ENCODE data around the gene SMOC2.
"Not testable (repeated sequence)": the region's sequence is repeated elsewhere in the genome, so short reads cannot be mapped to it uniquely, and the experiment has no call there.

Gene SMOC2

DNA sequence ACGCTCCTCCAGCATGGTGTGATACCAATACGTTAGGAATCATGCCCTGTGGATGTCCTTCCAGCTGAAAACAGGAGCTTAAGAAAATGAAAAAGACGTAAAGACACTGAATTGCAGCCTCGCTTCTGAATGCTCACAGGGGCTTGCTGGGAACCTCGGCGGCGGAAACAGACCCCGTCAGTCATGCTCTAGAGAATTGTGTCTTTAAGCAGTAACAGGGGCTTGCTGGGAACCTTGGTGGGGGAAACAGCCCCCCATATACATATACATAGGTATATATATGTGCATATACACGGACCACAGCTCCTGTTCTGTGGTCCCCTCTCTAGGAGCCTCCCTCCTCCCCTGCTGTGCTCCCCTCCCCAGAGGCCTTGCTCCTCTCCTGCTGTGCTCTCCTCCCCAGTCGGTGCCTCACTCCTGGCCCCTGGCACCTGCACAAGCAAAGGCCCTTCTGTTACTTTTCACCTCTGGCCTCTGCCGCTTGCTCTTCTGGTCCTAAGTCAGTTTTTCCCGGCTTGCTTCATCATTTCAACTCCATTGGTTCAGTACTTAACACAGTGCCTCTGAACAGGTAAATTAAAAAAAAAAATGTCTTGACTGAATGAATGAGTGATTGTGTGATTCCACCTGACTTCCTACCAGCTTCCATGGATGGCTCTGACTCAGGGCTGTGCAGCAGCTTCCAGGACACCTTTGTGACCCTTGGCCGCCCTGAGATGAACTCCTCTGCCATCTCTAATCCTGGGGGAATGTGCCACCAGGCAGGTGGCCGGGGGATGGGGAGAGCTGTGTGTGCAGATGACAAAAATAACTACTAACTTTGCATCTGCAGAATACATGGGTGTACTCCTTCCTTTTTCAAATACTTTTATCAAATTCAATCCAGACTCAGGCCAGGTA, 246.1 kb downstream of the SMOC2 start:
- DNase-seq (ENCODE audit: low read depth): no peak

DNA sequence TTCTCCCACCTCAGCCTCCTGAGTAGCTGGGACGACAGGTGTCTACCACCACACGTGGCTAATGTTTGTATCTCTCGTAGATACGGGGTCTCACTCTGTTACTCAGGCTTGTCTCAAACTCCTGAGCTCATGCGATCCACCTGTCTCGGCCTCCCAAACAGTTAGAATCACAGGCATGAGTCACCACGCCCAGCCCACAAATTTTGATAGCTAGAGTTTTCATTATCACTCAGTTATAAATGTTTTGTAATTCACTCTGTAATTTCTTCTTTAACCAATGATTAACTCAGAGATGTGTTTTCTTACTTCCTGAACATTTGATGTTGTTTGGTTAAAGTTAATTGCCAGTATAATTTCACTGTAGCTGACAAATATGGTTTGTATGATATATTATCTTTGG, 249.3 kb downstream of the SMOC2 start:
- no peak for DNase-seq (ENCODE audit: low read depth)

DNA sequence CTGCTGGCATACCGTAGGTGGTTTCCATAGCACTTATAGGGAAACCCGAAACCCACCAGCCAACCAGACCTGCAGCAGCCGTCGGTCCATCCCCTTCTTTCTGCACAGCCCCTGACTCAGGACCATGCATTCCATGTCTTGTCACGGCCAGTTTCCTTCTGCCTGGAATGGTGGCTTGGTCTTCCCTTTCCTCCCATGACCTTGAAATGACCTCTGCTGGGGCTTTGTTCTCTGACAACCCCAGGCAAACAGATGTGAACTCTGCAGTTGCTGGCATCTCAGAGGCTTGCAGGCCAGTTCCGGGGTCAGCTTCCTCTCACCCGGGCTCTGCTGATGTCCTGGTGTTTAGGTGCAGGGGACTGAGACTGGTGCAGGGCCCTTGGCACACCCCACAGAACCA, 250.8 kb downstream of the SMOC2 start:
- no peak for DNase-seq (ENCODE audit: low read depth)

DNA sequence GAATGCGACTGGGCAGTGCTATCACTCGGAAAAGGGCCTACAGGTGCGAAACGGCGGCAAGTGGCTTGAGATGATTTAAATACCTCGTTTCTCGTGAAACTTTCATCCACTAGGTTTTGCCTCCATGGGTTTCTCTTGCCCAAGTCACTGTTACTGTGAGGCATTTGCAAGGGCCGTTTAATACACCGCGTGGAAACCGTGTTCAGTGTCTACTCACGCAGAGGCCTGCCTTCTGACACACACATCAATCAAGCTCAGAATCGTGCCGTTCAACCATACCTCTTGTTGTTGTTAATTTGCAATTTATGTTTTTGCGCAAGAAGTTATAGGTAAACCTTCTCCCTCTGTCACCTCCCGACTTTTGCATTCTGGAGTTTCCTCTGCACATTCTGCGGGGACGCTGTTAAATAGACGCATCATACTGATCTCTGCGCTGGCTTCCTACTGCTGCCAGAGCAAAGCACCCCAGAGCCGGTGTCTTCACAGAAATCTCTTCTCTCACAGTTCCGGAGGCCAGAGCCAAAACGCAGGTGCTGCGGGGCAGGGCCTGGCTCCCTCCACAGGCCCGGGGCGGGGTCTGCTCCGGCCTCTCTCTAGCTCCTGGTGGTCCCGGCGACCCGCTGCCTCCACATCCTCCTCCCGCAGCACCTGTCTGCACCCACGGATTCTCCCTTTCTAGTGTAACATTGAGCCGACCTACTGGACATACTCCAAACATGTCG, 251.4 kb downstream of the SMOC2 start:
- DNase-seq (ENCODE audit: low read depth): no peak

DNA sequence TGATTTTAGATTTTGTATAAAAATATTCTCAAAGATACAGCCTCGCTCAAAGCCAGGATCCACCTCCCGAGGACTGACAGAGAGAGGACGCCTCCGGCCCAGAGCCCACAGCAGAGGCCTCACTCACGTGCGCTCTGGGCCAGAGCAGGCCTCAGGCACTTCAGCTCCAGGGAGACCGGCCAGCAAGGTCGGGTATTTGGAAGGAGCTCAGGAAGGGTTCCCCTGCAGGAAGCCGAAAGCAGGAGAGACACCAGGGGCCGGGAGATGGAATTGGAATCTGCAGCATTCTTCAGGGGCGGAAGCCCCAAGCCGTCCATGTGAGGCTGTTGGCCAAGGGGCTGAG, 251.9 kb downstream of the SMOC2 start:
- DNase-seq (ENCODE audit: low read depth): not testable (repeated sequence)

DNA sequence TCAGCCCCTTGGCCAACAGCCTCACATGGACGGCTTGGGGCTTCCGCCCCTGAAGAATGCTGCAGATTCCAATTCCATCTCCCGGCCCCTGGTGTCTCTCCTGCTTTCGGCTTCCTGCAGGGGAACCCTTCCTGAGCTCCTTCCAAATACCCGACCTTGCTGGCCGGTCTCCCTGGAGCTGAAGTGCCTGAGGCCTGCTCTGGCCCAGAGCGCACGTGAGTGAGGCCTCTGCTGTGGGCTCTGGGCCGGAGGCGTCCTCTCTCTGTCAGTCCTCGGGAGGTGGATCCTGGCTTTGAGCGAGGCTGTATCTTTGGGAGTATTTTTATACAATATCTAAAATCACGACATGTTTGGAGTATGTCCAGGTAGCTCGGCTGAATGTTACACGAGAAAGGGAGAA, 253.8 kb downstream of the SMOC2 start:
- DNase-seq (ENCODE audit: low read depth): not testable (repeated sequence)

DNA sequence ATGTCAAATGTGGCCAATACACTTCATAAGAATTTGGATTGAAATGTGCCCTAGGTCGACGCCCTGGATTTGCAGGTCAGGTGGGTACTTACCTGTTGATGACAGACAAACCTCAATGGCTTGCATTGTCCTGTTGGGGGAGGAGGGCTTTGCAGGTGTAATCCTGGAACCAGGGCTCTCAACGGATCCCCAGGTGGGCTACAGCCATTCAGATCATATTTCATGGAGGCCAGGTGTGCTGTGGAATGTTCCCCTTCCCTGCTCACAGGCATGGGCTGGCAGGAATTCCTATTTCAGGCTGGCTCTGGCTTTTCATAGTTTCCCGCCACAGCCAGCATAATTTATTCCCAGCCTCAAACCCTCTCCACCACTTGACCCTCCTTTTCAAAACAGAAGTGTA, 254.7 kb downstream of the SMOC2 start:
- DNase-seq (ENCODE audit: low read depth): no peak

DNA sequence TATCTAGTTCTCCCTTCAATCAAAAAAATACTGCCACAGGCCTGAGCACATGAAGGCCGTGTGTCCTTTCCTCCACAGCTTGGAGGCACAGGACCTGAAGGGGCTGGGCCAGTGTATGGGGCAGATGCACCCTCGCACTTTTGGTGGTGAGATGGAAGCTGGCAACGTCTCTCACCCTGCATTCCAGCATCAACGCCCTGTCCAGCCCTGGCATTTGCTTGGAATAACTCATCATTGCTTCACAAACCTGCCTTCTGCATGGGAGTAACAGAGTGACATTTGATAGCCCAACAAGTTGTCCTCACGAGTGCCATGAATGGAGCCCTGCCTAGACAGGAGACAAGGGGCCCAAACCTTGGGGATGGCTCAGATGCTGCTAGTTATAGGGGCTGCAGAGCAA, 257.9 kb downstream of the SMOC2 start:
- DNase-seq (ENCODE audit: low read depth): no peak

DNA sequence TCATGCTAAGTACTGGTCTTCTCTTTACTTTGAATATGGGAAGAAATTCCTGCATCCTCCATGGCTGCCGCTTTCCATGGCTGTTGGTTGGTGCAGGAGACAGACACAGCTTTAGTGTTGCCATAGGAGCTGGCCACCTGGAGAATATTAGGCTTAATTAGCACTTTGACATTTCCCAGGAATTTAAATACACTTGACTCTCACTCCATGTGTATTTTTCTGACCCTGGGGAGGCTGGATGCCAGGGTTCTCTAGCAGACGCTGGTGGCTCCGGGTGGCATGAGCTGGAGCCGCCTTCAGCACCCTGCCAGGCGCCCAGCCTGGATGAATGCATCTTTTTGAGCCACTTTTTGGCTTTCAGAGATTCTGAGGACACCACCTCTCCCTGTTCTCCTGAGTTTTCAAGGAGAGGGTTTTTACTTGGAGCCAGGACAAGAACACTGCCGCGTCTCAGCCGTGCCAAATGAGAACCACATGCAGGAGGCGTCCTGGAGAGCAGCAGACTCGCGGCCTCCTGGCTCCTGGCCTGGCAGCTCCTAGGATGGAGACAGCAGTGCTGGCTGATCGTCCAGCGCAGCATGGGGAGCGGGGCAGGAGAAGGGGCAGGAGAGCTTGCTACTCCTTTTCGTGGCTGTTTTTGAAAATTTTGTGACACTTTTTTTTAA, 258.8 kb downstream of the SMOC2 start:
- no peak for DNase-seq (ENCODE audit: low read depth)

DNA sequence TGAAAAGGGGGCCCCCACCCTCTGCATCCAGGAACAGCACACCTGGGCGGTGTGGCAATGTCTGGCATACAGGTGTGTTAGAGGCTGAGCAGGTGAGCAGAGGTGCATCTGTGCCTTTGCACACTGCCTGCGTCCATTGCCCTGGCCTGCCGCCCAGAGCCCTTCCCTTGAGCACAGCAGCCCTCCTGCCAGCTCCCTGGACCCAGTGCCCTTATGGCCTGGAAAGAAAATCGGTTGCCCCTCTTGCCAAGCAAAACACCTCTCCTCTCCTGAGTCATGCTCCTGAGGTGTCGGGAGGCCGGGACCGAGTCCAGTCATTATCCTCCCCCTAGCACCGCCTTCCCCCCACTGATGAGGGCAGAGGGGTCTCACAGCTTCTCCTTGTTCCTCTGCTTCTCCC, 259.9 kb downstream of the SMOC2 start:
- DNase-seq (ENCODE audit: low read depth): no peak

DNA sequence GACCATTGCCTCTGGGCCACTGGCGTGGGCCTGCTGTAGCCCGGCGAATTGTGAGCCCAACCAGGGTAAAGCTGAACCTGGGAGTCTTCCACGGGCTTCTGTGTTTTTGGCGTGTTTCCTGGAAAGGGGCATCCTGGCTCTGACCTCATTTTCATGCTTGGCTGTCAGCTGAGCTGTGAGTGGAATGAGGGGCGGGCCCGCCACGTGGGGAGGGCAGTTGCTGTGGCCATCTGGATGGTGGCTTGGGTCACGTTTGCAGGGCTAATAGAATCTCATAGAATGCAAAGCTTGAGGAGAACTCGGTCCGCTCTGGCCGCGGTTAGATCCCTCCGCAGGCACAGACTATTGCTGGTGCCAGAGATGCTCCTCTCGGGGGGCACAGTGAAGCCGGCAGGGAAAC, 263.0 kb downstream of the SMOC2 start:
- no peak for DNase-seq (ENCODE audit: low read depth)

DNA sequence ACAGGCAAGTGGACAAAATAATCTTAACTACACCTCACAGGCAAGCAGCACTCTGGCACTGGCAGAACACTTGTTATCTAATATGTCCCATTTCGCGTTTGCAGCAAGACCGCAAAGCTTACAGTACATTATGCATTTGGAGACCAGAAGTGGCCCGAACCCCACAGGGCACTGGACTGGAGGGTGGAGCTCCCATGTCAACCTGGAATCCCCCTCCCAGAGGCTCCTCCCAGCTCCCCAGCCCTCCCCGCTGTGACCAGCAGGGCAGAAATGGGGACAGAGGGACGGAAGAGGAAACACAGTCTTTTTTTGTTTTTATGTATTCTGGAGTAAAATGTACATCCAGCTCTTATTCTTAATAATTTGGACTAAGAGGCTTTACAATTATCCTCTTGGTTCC, 263.7 kb downstream of the SMOC2 start:
- DNase-seq (ENCODE audit: low read depth): no peak

DNA sequence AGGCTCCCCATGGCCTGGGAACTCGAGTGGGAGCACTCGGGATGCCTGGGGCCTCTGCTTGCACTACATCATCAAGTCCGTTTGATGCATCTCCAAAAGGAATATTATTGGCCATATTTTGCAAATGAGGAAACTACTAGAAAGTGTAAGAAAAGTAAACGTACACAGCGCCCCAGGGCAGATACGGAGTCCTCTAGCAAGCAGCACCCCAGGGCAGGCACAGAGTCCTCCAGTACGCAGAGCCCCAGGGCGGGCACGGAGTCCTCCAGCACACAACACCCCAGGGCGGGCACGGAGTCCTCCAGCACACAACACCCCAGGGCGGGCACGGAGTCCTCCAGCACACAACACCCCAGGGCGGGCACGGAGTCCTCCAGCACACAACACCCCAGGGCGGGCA, 264.3 kb downstream of the SMOC2 start:
- DNase-seq (ENCODE audit: low read depth): not testable (repeated sequence)

DNA sequence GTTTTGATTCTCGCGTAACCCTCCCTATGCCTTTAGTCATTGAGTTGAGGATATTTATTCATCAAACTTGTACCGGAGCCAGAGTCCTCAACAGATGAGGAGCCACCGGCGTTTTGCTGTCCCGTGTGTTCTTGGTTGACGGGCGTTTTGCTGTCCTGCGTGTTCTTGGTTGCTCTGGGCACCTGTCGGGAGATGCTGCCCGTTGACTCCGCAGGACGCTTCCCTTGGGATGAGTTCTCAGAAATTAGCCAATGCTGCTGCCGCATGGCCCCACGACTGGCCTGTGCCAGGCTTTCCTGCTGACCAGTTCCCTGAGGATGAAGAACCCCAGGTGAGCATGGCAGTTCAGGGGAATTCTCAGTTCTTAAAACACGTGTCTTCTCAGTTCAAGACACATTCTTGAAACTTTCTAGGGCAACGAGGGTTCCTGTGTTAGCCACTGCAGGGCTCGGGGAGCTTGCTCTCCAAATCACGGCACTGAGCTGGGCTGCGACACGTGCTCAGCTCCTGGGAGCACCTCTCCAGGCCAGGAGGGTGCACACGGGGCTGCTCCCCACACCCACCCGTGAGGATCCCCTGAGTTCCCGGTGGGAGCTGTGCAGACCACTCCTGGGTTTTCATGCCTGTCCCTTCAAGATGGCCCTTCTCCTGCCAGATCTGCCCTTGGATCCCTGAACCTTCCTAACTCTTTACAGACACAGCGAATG, 265.6 kb downstream of the SMOC2 start:
- no peak for DNase-seq (ENCODE audit: low read depth)

DNA sequence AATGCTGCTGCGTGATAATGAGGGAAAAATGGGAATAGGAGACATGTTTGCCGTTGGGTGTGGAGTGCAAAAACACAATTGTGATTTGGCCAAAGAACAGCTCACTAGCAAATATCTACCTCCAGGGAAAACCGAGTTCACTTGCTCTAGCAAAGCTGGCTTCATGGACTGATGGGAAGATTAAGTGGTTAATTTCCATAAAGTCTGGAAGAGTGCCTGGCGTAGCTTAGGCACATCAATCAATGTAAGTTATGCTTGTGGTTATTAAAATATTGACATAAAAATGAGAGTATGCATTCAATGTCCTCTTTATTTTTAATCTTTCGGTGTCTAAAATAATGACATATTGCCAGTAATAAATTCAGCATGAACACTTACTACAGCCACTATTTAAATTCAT, 267.5 kb downstream of the SMOC2 start:
- no peak for DNase-seq (ENCODE audit: low read depth)

DNA sequence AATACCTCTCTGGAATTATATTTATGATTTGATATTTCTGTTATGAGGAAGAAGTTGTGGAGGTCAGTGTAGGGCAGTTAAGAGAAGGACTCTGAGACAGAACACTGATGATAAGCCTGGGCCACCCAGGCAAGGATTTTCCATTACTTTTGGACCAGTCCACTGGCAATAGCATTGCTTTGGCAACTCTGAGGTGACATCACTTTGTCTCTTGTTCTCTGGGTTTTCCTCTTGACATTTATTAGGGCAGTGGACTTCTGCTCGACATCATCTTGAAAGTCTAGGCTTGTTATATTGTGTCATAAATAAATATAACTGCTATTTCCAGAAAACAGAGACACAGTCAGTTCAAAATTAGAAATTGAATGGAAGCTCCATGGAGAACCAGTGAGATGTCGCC, 268.0 kb downstream of the SMOC2 start:
- DNase-seq (ENCODE audit: low read depth): no peak

DNA sequence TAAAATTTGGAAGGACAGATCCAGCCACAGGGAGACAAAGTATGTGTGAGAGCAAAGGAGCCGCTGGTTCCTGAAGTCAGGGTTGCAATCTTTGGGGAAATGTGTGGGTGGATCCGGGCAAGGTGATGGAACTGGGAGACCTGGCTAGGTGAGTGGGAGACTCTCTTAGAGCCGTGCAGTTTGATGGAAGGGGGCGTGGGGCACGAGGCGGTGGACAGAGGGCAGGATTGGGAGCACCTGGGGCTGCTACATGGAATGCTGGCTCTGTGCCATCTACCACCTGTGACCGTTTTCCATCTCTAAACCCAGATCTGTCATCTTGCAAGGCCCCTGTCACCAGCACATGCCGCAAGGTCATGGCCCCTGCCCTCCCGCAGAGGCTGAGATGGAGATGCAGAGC, 268.4 kb downstream of the SMOC2 start:
- DNase-seq (ENCODE audit: low read depth): no peak

DNA sequence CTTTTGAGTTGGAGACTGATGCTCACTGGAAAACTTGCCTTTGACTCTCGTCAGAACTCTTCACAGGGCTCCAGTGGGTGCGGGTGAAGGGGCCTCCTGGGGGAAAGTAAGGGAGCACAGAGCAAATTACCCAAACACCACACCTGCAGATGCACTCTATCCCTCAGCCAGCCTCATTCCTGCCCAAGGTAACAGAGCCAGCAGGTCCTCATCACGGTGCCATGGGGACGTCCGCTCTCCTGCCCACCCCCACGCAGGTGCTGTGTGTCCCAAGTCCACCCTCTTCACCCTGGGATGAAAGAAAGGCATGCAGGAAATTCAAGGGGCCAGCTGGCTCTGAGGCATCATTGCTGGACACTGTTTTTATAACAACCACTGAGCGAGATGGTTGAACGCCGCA, 269.0 kb downstream of the SMOC2 start:
- no peak for DNase-seq (ENCODE audit: low read depth)

DNA sequence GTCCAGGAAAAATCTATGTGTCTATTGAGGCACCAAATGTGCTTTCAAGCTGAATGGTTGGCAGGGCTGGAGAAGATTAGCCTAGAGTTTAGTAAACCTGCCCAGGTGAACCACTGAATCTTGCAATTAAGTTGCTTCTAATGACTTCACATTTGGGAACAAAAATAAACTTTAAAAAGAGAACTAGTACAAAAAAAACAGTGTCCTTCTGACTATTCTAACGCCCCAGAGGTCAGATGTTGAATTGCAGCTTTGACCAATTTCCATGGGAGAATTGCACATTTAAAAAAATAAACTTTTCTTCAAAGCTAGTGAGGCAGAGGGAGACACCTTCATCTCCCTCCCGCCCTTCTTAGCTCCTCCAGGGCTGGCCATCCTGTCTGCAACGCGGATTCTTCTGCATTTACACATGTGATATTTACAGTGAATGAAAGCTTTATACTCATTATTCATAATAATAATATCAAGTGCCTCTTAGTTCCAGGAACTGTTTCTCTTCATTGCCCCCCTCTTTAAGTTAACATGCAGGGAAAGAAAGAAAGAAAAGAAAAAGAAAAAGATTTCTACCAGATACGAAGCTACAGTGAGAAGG, 270.2 kb downstream of the SMOC2 start:
- DNase-seq (ENCODE audit: low read depth): no peak

DNA sequence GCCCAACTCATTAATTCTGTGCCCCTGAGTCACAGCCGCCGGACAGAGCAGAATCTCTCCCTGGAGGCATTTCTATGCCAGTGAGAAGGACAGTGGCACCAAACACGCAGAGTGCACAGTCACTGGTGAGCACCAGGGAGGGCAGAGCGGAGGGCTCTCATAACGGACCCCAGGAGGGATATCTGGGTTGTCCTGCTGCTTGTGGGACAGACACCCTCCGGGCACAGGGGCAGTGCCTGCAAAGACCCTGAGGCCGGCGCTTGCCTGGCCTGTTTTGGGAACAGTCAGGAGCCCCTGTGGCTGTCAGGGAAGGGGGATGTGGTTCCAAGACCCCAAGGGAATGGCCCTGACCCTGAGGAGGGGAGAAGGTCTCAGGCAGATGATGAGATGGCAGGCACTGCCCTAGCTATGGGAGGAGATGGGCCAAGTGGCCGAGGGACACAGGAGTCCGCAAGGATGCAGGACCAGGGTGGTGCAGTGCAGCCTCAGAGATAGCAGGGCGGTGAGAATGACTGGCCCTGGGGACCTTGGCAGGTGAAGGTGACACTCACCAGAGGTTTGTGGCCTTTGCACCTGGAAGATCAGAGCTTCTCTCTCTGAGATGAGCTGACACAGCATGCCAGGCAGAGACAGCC, 270.8 kb downstream of the SMOC2 start:
- DNase-seq (ENCODE audit: low read depth): no peak

DNA sequence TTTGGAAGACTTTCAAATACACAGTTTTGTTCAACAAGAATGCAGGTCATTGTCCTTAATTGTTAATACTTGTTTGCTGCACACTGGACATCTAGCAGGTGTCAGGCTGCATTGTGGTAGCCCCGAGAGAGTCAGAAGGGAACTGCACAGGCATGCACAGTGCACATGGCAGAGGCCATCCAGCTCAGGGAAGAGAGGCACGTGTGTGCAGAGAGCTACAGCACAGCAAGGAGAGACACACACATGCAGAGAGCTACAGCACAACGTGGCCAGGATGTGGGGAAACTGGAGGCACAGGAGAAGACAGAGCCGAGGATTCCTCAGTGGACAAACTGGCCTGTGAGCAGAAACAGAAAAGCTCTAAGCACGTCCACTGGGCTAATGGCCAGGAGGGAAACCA, 272.0 kb downstream of the SMOC2 start:
- DNase-seq (ENCODE audit: low read depth): no peak

DNA sequence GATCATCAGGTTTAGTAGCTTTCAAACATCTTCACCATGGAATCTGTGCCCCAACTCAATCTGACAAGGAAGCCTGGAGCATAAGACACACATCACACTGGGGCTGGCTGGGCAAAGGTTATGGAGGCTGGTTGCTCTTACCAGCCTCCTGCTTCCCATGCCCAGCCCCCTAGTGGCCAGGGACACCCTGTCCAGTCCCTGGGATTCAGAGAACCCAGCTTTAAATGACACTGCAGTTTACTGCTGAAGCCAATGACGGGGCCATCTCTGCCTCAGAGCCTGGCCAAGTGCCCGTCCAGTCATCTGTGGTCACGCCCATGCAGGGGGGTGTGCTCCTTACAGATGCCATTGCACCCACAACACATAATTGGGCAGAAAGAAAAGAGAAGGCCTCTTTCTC, 272.9 kb downstream of the SMOC2 start:
- no peak for DNase-seq (ENCODE audit: low read depth)
